ENCODE measurements around the gene TMPRSS9.
"Not testable (repeated sequence)": the region's sequence is repeated elsewhere in the genome, so short reads cannot be mapped to it uniquely, and the experiment has no call there.

The TMPRSS9 gene

GRCh38 chr19:2342656-2343288 lies 17.3 kb upstream of the TMPRSS9 start:
- DNase-seq, result no peak

GRCh38 chr19:2343289-2343982 lies 16.6 kb upstream of the TMPRSS9 start:
- DNase-seq, result no peak

GRCh38 chr19:2344381-2344870 lies 15.6 kb upstream of the TMPRSS9 start:
- DNase-seq, result no peak

- no peak for DNase-seq
These were observed 15.0 kb upstream of the TMPRSS9 start for GRCh38 chr19:2345076-2345475.

GRCh38 chr19:2345794-2346663 lies 14.0 kb upstream of the TMPRSS9 start:
- no peak for DNase-seq

- not testable (repeated sequence) for DNase-seq
These were observed 10.2 kb upstream of the TMPRSS9 start for GRCh38 chr19:2349818-2350217.

GRCh38 chr19:2350656-2351055 lies 9.4 kb upstream of the TMPRSS9 start:
- no peak for DNase-seq

- DNase-seq, result no peak
These were observed 8.5 kb upstream of the TMPRSS9 start for GRCh38 chr19:2351591-2351990.

GRCh38 chr19:2352121-2352520 lies 7.9 kb upstream of the TMPRSS9 start:
- DNase-seq, result no peak

GRCh38 chr19:2353159-2353886 lies 6.7 kb upstream of the TMPRSS9 start:
- no peak for DNase-seq

GRCh38 chr19:2353887-2354592 lies 6.0 kb upstream of the TMPRSS9 start:
- no peak for DNase-seq

GRCh38 chr19:2354670-2355069 lies 5.4 kb upstream of the TMPRSS9 start:
- no peak for DNase-seq

- no peak for DNase-seq
These were observed 4.7 kb upstream of the TMPRSS9 start for GRCh38 chr19:2355168-2356035.

GRCh38 chr19:2356036-2356646 lies 3.9 kb upstream of the TMPRSS9 start:
- no peak for DNase-seq

- no peak for DNase-seq
These were observed 2.5 kb upstream of the TMPRSS9 start for GRCh38 chr19:2357279-2358206.

GRCh38 chr19:2358548-2359173 lies 1.4 kb upstream of the TMPRSS9 start:
- DNase-seq, result no peak

- no peak for DNase-seq
These were observed 768 bp downstream of the TMPRSS9 start for GRCh38 chr19:2360833-2361232.

GRCh38 chr19:2361246-2362045 lies 1.4 kb downstream of the TMPRSS9 start:
- DNase-seq, result no peak

Measured in CD4-positive, alpha-beta T cell treated with Interferon gamma for 1 hour (primary cell).